ENCODE measurements around the gene ANKRD33B. TPM values are rescaled to one million over a fixed set of nuclear protein-coding genes. Genes with fewer than 3 reads are reported as not detected.

Gene ANKRD33B
- total and polyA plus RNA-seq, 2 of the 8 experiments (the other 6 are each of a cell fraction or from before 2014, with no cell fraction given), result 6.9 to 20.6 TPM

DNA sequence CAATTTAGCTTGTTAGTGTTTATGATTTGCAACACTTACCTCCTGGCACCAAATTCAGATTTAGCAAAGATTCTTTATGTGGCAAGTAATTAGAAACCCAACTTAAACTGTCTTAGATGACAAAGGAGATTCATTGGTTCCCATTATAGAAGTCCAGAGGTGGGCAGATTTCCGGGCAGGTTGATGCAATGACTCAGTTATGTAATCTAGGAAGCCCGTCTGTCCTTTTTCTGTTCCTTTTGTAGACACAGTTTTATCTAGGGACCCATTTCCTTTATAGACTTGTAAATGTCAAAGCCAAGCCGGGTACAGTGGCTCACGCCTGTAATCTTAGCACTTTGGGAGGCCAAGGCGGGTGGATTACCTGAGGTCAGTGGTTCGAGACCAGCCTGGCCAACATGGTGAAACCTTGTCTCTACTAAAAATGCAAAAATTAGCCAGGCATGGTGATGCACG, 20.3 kb upstream of the ANKRD33B start:
- CTCF ChIA-PET (ENCODE audit: partially characterized antibody), result interaction anchor here (1.1 to 2.9 kb wide), 4 partner anchors 16 to 84 kb away, joined by 3 to 11 read pairs (median 6); no protein-coding TSS in a partner anchor
- Histone ChIP-seq H3K79me1 (ENCODE audit: low read depth, low read length) (no peaks in the 10 kb centered on the region), H3K18ac (ENCODE audit: extremely low read depth, low read length) (no peak overlapping the region), H2BK120ac (replicated peaks; ENCODE audit: low read depth, low read length) (no peak overlapping the region), H2AK5ac (ENCODE audit: low read depth, low read length) (no peak overlapping the region), H3K27me3 (replicated peaks in 1 of 4; ENCODE audit: control insufficient read depth in 3 of 4, extremely low read depth in 1 of 4, insufficient read depth in 3 of 4, low read length in 3 of 4) (no peaks in the 10 kb centered on the region), H3K4ac (replicated peaks; ENCODE audit: insufficient read length, low read depth, low read length) (no peak overlapping the region), H2BK12ac (ENCODE audit: low read depth, low read length) (no peak overlapping the region), H2BK20ac (ENCODE audit: low read length) (no peak overlapping the region), H3K9ac (replicated peaks in 1 of 4; ENCODE audit: extremely low read depth in 1 of 4, low read depth in 3 of 4, low read length in 3 of 4) (no peak overlapping the region), H4K8ac (ENCODE audit: extremely low read depth, insufficient read depth, low read length) (no peak overlapping the region), H3K79me2 (ENCODE audit: control insufficient read depth in 1 of 2, insufficient read depth in 2 of 2, low read length in 2 of 2) (no peaks in the 10 kb centered on the region), H4K20me1 (replicated peaks in 1 of 2; ENCODE audit: control insufficient read depth in 1 of 2, insufficient read depth in 2 of 2, low read length in 2 of 2) (no peaks in the 10 kb centered on the region), H4K91ac (replicated peaks; ENCODE audit: insufficient read length, low read length) (no peak overlapping the region), H3K4me3 (ENCODE audit: extremely low read depth in 1 of 4, insufficient read depth in 2 of 4, low read depth in 3 of 4, low read length in 4 of 4) (no peak overlapping the region), H3K4me2 (ENCODE audit: insufficient read depth in 1 of 2, low read depth in 2 of 2, low read length in 2 of 2) (no peak overlapping the region), H3K23ac (ENCODE audit: insufficient read length) (no peak overlapping the region), H2AFZ (ENCODE audit: low read length) (no peak overlapping the region), H3K27ac (ENCODE audit: low read depth, low read length) (no peak overlapping the region), H3K14ac (ENCODE audit: insufficient read length) (no peak overlapping the region), H3K36me3 (ENCODE audit: control insufficient read depth in 2 of 4, insufficient read depth in 4 of 4, low read length in 3 of 4) (no peaks in the 10 kb centered on the region), H2BK15ac (ENCODE audit: low read length) (no peak overlapping the region), H3K4me1 (replicated peaks in 1 of 4; ENCODE audit: control insufficient read depth in 3 of 4, insufficient read depth in 4 of 4, low read length in 3 of 4) (no peaks in the 10 kb centered on the region), H3K9me3 (ENCODE audit: insufficient read depth in 2 of 2, low read depth in 1 of 2, low read length in 1 of 2) (peaks cover 2 to 3% of the 10 kb centered on the region in 2 experiments; a peak in 2 of 4 replicates), H3K56ac (replicated peaks; ENCODE audit: insufficient read length, low read depth, low read length) (no peak overlapping the region), H4K5ac (ENCODE audit: insufficient read length, low read depth, low read length) (no peak overlapping the region), H3K23me2 (ENCODE audit: low read depth, low read length) (no peaks in the 10 kb centered on the region), H2BK5ac (ENCODE audit: low read depth, low read length) (no peak overlapping the region)
- POLR2A ChIA-PET (ENCODE audit: partially characterized antibody), result interaction anchor here (0.6 kb wide), 1 partner anchor 9 kb away, joined by 3 read pairs; no protein-coding TSS in a partner anchor
- 93% methylated on average over 7 of the region's 7 CpGs; no CpG with 5 or more reads in 1 of the 2 experiments for WGBS, 2 experiments (ENCODE audit: extremely low coverage in 1 of 2, insufficient coverage in 1 of 2, insufficient read length in 1 of 2, insufficient replicate concordance in 2 of 2, low coverage in 1 of 2, low lambda C conversion rate in 2 of 2, missing lambda C conversion rate in 1 of 2)
- DNase-seq (ENCODE audit: low read depth in 1 of 2, low spot score in 2 of 2), result no peak
- no peak for FAIRE-seq
- TF ChIP-seq CHD2 (IDR thresholded peaks at IDR 0.05; ENCODE audit: low read length) (no peak), NANOG (IDR thresholded peaks at IDR 0.05; ENCODE audit: insufficient read depth, low read depth, low read length, poor library complexity, severe bottlenecking) (no peak)
